ENCODE measurements around the gene USP10.

- TF ChIP-seq CTCF (IDR thresholded peaks at IDR 0.05; ENCODE audit: insufficient read depth, low read depth, low read length) (no peak), EZH2 (IDR thresholded peaks at IDR 0.05; ENCODE audit: insufficient read depth, low read length) (no peak)
Measured at GRCh38 chr16:84690088-84690819, 9.5 kb upstream of the USP10 start.
